Activated CD4-positive, alpha-beta T cell treated with anti-CD3 and anti-CD28 coated beads, Interleukin-2, amount 50 U/mL, for 16 hours (primary cell): Measurements from ENCODE around the gene CCNY.
"Not testable (repeated sequence)": the region's sequence is repeated elsewhere in the genome, so short reads cannot be mapped to it uniquely, and the experiment has no call there.

Experiments used
- DNase-seq: peaks from one replicate; pipeline ENCODE4 v3.0.0-alpha.2; 2020

CCNY gene

DNA sequence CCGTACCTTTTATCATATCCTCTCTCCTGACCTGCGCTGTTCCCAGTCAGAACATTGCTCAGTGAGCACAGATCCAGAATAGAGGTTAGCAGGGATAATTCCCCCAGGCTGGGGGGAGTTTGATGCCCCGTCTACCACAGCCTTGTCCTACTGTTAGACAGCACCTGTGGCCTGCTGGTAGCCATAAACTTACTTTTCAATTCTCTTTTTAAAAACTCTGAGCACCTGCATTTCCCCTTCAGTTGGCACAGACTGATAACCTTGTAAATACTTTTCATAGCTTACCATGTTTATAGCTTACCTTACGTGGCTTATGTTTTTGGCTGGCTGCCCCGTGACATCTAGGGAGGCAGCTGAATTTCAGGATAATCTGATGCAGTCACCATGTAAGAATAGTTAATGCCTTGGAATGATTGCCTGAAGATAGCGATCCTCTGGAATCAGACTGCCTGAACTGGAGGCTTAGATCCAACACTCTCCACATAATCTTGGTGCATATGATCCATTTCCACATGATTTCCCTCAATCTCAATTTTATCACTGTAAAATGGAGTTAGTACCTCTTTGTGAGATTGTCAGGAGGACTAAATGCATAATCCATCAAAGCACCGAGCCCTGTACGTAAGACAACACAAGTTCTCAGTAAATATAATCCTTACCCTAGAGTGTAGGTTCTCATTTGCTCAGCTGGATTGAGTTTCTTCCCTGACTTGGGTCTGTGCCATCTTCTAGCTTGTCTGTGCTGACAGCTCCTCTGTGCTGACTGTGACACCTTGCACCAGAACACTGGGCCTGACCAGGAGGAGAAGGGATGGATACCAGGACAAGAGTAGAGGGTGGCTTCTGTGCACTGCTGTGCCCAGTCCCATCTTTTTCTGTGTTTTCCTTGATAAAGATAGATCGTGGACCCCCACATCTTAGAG, 157.1 kb downstream of the CCNY start:
- no peak for DNase-seq

DNA sequence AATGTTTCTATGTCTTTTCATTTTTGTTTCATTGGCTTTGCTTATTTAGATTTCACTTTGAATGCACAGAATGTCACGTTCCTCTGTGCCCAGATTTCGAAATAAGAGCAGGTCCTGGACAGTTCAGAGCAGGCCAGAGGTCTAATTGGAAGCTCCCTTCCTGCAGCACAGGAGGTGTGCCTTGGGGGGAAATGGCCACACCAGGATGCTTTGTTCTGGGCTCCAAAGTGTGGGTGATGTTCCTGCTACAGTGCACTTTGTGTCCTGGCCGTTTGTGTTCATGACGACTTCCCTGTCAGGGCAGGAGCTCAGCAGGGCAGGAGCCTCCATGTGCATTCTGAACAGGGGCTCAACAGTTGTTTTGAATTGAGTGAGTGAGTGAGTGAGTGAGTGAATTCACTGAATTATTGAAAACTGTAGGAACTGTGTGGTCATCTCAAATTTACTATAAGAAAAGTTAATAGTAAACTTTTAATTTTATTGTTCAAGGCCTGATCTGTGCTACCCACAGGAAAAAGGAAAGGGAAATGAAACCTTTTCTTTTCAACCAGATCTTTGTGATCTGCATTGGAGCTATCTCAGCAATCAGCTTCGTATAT, 159.3 kb downstream of the CCNY start:
- no peak for DNase-seq

DNA sequence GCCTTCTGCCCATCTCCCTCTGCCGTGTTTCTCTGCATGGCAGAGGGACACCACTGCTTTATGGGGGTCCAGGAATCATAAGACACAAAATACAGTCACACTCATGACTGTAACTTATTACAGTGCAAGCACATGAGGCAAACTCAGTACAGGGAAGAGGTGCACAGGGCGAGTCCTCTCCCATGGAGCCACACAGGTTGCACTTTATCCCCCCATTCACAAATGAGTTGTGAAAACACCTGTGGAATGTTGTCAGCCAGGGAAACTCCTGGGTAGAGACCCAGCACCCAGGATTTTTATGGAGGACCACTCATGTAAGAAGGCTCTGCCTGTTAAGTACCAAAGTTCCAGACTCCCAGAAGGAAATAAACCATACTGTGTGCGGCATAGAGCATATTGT, 161.6 kb downstream of the CCNY start:
- no peak for DNase-seq

DNA sequence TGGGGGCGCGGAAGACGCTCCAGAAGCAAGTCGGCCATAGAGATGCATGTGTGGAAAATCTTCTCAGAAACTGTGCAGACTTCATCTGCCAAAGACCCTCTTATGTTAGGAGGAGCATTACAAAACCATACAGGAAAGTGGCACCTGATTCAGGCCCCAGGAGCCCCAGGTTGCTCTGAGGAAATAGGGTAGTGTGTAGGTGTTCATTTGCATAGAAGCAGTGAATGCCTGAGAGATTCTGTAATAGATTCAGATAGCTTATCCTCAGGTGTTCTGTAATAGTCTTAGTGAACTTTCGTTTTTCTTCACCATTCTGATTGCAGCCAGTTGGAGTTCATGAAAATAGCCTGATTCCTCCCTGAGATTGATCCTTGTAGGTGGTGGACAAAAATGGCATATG, 162.4 kb downstream of the CCNY start:
- no peak for DNase-seq

DNA sequence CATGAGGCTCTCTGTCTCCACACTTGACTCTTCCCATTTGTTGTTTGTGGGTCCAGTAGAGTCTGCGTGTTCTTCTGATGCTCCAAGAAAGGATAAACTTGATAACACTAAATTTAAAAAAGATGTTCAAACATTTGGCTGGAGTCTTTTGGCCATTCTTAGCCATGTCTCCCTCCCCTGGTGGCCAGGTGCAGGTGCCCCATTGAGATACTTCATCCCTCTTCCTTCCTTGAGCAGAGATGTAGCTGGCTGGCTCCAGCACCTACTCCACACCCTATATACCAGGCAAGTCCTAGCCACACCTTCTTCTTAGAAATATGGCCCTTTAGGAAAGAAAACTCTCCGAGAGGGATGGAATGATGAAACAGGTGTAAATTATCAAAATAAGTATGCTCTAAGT, 165.6 kb downstream of the CCNY start:
- no peak for DNase-seq

DNA sequence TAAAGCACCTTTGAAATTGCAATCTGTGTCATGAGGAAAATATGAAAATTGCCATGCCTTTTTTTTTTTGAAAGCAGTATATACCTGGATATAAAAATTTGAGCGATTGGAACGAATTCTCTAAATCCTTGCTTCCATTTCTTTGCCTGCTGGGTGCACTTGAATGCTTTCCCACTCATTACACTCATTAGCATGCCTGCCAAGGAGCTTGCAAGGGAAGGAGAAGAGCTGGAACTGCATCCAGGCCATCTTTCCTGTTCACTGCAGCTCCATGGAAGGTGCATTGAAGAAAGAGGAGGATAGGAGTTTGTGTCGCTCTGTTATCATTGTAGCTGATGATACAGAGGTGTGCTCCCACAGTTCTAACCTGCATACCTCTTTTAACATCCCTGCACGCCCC, 166.4 kb downstream of the CCNY start:
- no peak for DNase-seq

DNA sequence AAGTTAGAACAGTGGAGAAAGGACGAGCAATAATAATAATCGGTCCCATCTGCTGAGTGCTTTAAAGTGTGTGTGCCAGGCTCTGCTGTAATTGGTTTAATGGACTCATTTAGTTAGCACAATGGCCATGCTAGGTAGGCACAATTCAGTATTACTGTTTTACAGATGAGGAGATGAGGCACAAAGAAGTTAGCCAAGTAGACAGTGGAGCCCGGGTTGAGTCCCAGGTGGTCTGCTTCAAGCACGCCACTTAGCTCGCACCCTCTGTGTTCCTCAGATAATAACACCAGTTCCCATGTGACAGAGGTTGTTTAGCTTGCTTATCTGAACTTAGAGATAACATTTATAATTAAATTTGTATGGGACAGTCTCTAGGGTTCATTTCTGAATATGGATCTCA, 167.3 kb downstream of the CCNY start:
- DNase-seq: no peak

DNA sequence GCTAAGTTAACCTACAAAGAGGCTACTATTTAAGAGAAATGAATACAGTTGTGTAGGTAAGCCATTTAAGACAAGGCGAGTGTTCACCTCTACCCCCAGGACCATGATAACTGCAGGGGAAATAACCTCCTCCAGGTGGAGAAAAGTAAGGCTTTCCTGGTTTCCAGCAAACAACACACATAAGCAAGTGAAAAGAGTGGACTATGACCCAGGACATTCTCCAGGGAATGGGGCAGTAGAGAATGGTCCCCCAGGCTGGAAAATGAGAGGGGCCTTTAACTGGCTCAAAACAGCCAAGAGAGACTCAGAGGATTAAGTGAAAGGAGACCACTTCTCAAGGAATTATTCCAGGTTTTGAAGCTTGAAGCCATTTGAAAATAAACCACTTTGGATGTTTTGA, 167.8 kb downstream of the CCNY start:
- no peak for DNase-seq

DNA sequence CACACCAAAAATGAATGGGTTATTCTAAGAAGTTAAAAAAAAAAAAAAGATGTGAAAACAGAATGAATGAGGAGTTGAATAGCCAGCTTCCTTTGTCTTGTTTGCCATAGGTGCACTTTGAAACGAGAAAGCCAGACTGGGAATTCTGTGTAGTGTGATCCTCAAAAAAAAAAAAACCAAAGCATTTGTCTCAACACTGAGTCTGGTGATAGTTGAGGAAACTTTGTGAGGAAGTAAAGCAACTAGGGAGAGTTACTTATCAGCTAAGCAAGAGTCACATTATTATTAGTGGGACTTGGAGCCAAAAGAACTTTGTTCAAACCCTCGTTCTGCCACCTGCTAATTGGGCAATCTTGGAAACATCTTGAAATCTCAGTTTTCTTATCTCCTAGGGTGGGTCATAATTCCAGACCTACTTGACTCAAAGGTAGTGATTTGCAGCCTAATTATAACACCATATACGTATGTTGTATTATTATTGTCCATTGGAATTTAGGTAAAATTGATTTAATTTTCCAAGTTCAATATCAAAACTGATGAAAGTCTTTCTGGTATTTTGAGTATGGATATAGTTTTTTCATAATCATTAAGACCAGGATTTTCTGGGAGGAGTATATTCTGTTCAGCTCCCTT, 169.0 kb downstream of the CCNY start:
- no peak for DNase-seq

DNA sequence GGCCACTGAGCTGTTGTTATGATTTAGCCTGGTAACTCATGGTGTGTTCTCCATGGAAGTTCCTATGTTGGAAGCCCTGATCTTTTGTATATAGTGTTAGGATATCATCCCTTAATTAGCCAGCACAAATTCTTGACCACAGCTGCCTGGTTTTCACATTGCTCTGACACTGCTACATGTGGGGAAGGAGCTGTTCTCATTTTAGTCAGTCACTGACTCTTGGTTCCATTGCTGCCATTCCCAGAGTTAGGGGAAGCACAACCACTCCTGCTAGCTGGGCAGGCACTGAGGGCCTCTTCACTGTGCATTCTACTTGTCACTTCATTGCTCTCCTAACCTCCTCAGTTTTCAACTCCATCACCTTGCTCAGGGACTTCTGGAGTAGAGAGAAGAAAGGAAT, 170.4 kb downstream of the CCNY start:
- DNase-seq: no peak

DNA sequence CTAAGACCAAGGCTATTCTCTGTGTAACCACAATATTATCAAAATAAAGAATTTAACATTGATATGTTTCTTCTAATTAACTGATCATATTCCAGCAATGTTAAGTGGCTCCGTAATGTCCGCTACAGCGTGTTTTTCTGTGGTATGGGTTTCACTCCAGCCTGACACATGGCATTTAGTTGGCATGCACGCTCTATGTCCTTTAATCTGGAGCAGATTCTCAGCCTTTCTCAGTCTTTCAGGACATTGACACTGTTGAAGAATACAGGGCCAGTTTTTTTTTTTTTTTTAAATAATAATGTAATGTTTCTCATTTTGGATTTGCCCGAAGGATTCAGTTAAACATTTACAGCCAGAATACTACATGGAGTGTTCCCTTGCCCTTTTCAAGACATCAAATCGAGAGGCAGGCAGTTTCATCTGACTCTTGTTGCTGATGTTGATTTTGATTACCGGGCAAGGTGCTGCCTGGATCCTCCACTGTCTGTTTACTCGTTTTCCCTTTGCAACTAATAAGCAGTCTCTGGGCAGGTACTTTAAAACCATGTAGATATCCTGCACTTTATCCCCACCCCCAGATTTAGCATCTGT, 171.3 kb downstream of the CCNY start:
- DNase-seq: no peak

DNA sequence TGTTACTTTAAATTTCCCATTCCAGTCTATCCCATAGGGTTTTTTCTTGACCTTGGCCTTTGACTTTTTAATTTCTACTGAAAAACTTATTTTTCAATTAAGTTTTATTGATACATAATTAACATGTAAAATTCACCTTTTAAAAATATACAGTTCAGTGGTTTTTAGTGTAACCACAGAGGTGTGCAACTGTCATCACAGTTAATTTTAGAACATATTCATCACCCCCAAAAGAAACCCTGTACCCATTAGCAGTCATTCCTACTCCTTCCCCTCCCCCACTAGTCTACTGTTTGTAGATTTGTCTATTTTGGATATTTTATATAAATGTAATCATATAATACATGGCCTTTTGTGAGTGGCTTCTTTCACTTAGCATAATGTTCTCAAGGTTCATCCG, 172.3 kb downstream of the CCNY start:
- no peak for DNase-seq

DNA sequence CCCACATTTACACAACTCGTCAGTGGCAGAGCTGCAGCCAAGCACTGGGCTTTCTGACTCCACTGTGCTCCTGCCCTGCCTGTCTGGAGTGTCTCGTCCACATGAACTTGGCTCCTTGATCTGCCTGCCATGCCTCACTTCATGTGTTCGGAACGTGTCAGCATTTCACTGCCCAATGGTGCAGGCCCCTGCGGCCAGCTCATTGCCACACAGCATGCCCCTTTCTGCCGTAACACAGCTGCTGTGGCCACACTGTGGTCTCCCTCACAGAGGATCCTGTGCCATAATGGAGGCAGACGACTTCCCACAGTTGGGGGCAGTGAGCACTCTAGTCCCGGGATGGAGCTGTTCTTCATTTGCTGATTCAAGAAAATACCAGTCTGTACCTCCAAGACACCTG, 174.6 kb downstream of the CCNY start:
- DNase-seq: no peak

DNA sequence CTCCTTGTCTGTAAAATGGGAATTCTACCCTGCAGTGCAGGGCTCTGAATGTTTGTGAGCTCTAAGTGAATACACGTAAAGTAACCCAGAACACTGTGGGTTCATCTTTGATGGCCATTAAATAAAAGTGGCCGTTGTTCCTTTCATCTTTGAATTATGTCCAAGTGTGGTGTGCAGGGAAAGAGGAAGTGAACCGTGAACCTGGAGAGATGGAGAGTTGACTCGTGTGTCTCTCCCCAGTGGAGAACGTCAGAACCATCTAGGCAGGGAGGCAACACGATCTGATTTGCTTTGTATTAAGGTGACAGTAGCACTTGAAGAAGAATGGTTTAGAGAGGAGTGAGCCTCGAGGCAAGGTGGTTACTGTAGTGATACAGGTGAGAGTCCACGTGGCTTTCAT, 175.3 kb downstream of the CCNY start:
- no peak for DNase-seq

DNA sequence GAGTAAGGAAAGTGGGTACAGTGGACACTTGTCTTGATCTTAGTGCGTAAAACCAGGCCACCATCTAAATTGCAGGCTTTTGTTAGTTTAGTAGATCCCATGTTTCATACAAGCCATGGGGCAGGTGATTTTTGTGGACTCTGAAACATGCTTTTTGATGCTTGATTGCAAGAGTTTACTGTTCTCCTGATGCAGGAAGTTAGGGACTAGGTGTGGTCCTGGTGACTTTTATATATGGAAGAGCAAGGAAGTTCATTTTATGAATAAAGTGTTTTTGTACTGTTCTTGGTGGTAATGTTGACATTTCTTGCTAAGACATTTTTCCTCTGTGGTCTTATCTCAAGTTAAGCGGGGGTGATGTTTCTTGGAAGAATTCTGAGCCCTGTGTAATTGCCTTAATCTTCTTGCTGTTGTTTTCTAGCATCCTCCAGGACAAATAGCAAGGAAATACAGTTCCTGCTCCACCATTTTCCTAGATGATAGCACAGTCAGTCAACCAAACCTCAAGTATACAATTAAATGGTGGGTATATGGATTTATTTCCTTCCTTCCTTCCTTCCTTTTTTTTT, 179.9 kb downstream of the CCNY start:
- DNase-seq: no peak

DNA sequence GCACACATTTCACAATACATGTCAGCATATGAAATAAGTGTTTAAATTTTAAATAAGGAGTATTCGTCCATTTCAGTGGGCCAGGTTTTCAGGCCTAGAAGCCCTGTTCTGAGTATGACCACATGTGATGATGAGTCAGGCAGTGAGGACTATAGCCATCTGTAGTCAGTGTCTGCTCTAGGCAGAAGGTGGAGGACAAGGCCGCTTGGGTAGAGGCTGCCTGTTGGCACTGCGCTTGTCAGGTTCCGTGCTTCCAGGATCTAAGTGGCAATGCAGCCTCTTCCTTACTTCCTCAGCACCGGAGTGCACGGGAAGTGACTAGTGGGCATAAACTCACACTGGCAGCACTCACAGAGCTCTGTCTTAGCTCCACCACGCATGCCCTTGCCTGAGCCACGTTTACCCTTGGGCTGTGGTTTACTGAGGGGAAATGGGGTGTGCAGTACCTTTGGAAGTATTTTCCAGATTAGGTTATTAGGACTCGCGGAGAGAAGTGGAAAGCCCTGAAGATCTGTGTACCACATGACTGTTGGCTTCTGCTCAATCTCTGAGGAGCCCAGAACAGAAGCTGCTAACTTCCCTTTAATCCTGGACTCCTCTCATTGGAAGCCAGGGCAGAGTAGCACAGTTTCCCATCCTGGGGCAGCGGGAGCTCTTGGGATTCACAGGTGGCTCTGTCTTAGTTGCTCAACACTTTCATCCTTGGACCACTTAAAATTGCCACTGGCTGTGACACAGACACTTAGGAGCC, 181.3 kb downstream of the CCNY start:
- DNase-seq: no peak

DNA sequence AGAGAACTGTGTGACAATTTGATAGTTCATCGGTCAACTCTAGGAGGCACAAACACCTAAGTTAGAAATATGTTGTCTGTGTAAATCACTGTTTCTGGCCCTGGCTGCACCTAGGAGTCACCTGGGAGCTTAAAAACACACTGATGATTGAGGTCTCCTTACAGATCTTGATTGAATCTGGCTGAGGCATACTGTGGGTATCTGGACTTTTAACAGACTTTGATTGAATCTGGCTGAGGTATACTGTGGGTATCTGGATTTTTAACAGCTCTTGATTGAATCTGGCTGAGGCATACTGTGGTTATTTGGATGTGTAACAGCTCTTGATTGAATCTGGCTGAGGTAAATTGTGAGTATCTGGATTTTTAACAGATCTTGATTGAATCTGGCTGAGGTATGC, 181.9 kb downstream of the CCNY start:
- DNase-seq: not testable (repeated sequence)

DNA sequence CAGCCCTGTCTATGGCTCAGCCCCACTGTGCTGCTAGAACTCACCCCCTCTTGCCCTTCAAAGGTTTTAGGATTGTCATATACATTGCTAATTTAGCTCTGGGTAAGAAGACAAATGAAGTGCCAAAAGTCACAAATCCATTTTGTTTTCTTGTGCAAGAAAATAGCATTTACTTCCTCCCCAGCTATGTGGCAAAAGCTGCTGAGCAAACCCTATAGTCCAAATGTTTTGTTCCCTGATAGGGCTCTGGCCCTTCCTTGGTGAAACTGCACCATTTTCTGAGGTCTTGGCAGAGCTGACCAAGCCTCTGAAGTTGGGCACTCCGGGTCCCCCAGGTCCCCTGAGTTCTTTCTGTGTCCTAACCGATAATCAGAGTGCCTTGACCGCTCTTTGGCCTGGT, 184.7 kb downstream of the CCNY start:
- no peak for DNase-seq

DNA sequence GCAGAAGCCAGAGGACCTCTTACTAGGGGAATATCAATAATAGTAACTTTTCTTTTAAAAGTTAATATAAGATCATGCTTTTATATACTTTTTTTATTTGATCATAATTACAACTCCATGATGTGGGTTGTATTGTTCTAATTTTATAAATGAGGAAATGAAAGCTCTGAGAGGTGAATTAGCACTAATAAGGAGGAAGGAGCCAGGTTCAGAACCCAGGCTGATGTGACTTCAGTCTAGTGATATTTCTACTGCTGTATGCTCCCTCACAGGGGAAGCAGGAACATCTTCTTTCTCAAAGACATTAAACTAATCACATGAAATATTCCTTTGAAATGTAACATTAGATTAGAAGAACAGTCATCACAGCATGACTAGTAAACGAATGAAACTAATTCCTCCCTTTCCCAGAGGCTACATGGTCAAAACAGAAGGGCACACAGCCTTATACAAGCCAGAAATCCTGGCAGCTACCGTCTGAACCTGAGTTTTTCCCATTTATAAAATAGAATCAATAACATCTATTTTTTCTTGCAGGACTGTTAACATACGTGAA, 187.4 kb downstream of the CCNY start:
- no peak for DNase-seq

DNA sequence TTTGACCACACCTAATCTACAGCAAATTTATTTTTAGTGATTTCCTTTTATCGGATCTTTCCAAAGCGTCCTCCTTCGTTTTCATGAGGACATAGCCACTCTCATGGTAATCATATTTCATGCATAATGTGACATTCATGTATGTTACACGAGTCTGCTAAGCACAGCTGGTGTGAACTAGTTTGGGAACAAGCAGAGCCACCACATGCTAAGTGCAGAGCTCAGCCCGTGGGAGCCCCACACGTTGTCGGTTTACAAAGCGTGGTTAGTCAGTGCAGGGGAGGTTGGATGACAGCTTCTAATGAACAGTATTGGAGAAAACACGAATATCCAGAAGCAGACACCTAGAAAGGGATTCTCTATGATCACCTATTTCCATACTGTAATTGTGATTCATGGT, 190.4 kb downstream of the CCNY start:
- no peak for DNase-seq

DNA sequence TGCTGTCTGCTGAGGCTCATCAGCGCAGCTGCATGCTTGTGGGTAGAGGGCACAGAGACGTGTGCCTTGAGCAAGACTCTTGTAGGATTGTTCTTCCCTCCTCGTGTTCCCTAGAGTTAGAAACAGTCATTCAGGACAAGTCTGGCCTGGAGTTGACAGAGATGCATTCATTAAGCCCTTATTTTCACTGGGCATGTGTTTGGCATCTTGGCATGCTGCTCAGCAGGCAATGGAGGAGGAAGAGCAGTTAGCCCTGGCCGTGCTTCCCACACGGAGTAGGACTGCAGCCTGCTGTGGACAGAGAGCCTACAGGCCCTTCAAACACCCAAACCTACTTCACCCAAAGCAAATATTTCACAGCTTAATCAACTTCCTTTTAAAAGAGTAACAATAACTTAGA, 195.8 kb downstream of the CCNY start:
- DNase-seq: no peak

DNA sequence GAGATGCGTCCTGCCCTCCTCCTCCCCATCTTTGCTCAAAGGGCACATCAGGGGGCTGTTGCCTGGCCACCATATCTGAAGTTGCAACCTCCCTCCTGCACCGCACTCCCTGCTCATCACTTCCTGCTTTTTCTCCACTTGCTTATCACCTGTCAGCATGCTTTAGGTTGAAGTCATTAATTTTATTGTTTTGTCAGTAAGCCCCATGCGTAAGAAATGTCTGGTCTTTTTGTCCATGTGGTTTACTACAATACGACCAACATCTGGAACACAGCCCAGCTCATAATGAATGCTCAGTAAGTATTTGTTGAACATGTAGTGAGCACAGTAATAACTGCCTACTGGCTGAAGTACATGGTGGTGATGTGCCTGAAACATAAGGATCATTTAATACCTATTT, 197.3 kb downstream of the CCNY start:
- DNase-seq: no peak
